Activated T-cell treated with anti-CD3 and anti-CD28 coated beads for 24 hours (primary cell): ENCODE results near the gene FREM2.

ENCODE experiments used
- DNase-seq: peaks from one replicate; pipeline ENCODE4 v3.0.0-alpha.2; 2020; ENCODE audit warnings: low read depth

The FREM2 gene

GRCh38 chr13:38686577-38687245 is at the start of gene FREM2:
Gene FREM2 (plus strand): TSS chr13:38687077. CDS start chr13:38687345, 268 bp downstream.
- DNase-seq: no peak

- no peak for DNase-seq
Observed at GRCh38 chr13:38637576-38637975, 49.3 kb upstream of the FREM2 start.

- no peak for DNase-seq
Observed at GRCh38 chr13:38641164-38641948, 45.5 kb upstream of the FREM2 start.

- no peak for DNase-seq
Observed at GRCh38 chr13:38647312-38647711, 39.6 kb upstream of the FREM2 start.

- no peak for DNase-seq
Observed at GRCh38 chr13:38648912-38649311, 38.0 kb upstream of the FREM2 start.

- DNase-seq: no peak
Observed at GRCh38 chr13:38656699-38657098, 30.2 kb upstream of the FREM2 start.

- no peak for DNase-seq
Observed at GRCh38 chr13:38657191-38657590, 29.7 kb upstream of the FREM2 start.

- DNase-seq: no peak
Observed at GRCh38 chr13:38658906-38659305, 28.0 kb upstream of the FREM2 start.

GRCh38 chr13:38661010-38661675 is 25.7 kb upstream of the FREM2 start:
- no peak for DNase-seq

GRCh38 chr13:38662362-38662761 is 24.5 kb upstream of the FREM2 start:
- DNase-seq: no peak

GRCh38 chr13:38664906-38665305 is 22.0 kb upstream of the FREM2 start:
- no peak for DNase-seq

- no peak for DNase-seq
Observed at GRCh38 chr13:38667526-38668109, 19.3 kb upstream of the FREM2 start.

- no peak for DNase-seq
Observed at GRCh38 chr13:38669234-38669964, 17.5 kb upstream of the FREM2 start.

GRCh38 chr13:38670627-38671026 is 16.2 kb upstream of the FREM2 start:
- no peak for DNase-seq

GRCh38 chr13:38671980-38672379 is 14.9 kb upstream of the FREM2 start:
- DNase-seq: no peak

GRCh38 chr13:38674208-38674607 is 12.7 kb upstream of the FREM2 start:
- DNase-seq: no peak

- no peak for DNase-seq
Observed at GRCh38 chr13:38680912-38681311, 6.0 kb upstream of the FREM2 start.

GRCh38 chr13:38684714-38685113 is 2.2 kb upstream of the FREM2 start:
- DNase-seq: no peak

GRCh38 chr13:38685431-38685830 is 1.4 kb upstream of the FREM2 start:
- DNase-seq: no peak

- DNase-seq: no peak
Observed at GRCh38 chr13:38685974-38686576, 802 bp upstream of the FREM2 start.
